ENCODE measurements around the gene TGFB2. TPM values are rescaled to one million over a fixed set of nuclear protein-coding genes. Genes with fewer than 3 reads are reported as not detected.

Gene TGFB2
- total RNA-seq, 1 experiment from 2014 or later = not detected

- no peak for TF ChIP-seq CTCF (conservative IDR thresholded peaks at IDR 0.05)
- Histone ChIP-seq H3K23ac (ENCODE audit: insufficient read length, low read depth, low read length) (no peak overlapping the region), H4K8ac (replicated peaks; ENCODE audit: insufficient read length, low read depth, low read length) (no peak overlapping the region), H2BK12ac (ENCODE audit: insufficient read length, low read depth, low read length) (no peak overlapping the region), H3K4me1 (ENCODE audit: insufficient read depth, low read length) (peaks cover 6% of the 10 kb centered on the region), H3K27me3 (ENCODE audit: insufficient read depth, low read length) (no peaks in the 10 kb centered on the region), H2BK120ac (ENCODE audit: low read depth, low read length, poor library complexity, severe bottlenecking) (no peak overlapping the region), H4K91ac (ENCODE audit: insufficient read length, low read depth, low read length) (no peak overlapping the region), H4K5ac (ENCODE audit: insufficient read length, low read depth, low read length) (no peak overlapping the region), H3K56ac (ENCODE audit: insufficient read length, low read depth, low read length) (no peak overlapping the region), H3K79me1 (ENCODE audit: insufficient read depth, low read depth, low read length, poor library complexity, severe bottlenecking) (no peaks in the 10 kb centered on the region), H4K20me1 (ENCODE audit: control insufficient read depth, insufficient read depth, insufficient read length) (no peaks in the 10 kb centered on the region), H3K23me2 (ENCODE audit: insufficient read length, low read depth, low read length, poor library complexity, severe bottlenecking) (no peaks in the 10 kb centered on the region), H3K79me2 (ENCODE audit: insufficient read depth, low read length) (no peaks in the 10 kb centered on the region), H2BK20ac (ENCODE audit: low read depth, low read length, poor library complexity, severe bottlenecking) (no peak overlapping the region), H3K18ac (ENCODE audit: insufficient read length, low read depth, low read length) (no peak overlapping the region), H2AFZ (ENCODE audit: low read length) (no peak overlapping the region), H3K4ac (ENCODE audit: low read depth, low read length) (no peak overlapping the region), H3T11ph (ENCODE audit: low read length) (no peak overlapping the region), H3K9me3 (ENCODE audit: control insufficient read depth, low read depth, low read length) (no peaks in the 10 kb centered on the region), H3K14ac (ENCODE audit: insufficient read depth, low read length) (no peak overlapping the region), H2BK15ac (ENCODE audit: low read depth, low read length) (no peak overlapping the region), H3K9ac (ENCODE audit: extremely low read depth, insufficient read length, low read length) (no peak overlapping the region), H2AK5ac (ENCODE audit: insufficient read length, low read length) (no peak overlapping the region), H2BK5ac (ENCODE audit: insufficient read length, low read length) (no peak overlapping the region), H3K27ac (ENCODE audit: insufficient read length, low read depth, low read length) (no peak overlapping the region), H3K4me2 (ENCODE audit: insufficient read depth, insufficient read length, low read length) (no peak overlapping the region)
- WGBS (ENCODE audit: extremely low coverage, insufficient read length, low lambda C conversion rate) = no CpG with 5 or more reads among the region's 8 CpGs
- no peak overlapping the region for H3K27ac Mint-ChIP-seq
- no peaks in the 10 kb centered on the region for H3K36me3 Mint-ChIP-seq (ENCODE audit: insufficient read depth in 1 of 3, low read depth in 3 of 3)
- H3K4me1 Mint-ChIP-seq = peaks cover 8 to 14% of the 10 kb centered on the region in 2 experiments
- peaks cover 1% of the 10 kb centered on the region for H3K27me3 Mint-ChIP-seq (ENCODE audit: low read depth)
- no peaks in the 10 kb centered on the region; a peak in 1 of 5 replicates for H3K9me3 Mint-ChIP-seq
- no peak for DNase-seq
- H3K4me3 Mint-ChIP-seq = no peak overlapping the region
These were observed 52.7 kb downstream of the TGFB2 start for GRCh38 chr1:218397752-218398339.
